K562 (cell line): ENCODE data around the gene CCDC185. TPM values are rescaled to one million over a fixed set of nuclear protein-coding genes. Genes with fewer than 3 reads are reported as not detected.

Source experiments
- ATAC-seq: fragments of 200-7000 bp; cut with Tn5 transposase; 3 replicates; pipeline ENCODE4 v1.9.1; 2020; ENCODE audit warnings: moderate library complexity
- BruUV-seq: library from RNA; stranded (reverse); fragments of 400-500 nt; replicated peaks from 2 replicates; lab custom pipeline; 2021; lab: Mats Ljungman, UMichigan
- CTCF ChIA-PET: fragments of 300-600 bp; formaldehyde crosslinking; extraction: SDS; loops from one replicate; lab custom pipeline; 2021; ENCODE audit warnings: low intra/inter-chr PET ratio; lab: Yijun Ruan, JAX
- POLR2A ChIA-PET: fragments of 300-600, 350-650 bp; sonication (Branson Sonifier 250); formaldehyde crosslinking; extraction: SDS; loops from one replicate; lab custom pipeline; 2021; ENCODE audit warnings: antibody characterized with exemption, inconsistent platforms; lab: Yijun Ruan, JAX
- DNase-seq, 4 experiments: peaks; one replicate each; pipeline versions ENCODE4 v3.0.0 to v3.0.0-alpha.2; 2011 to 2018; ENCODE audit warnings: low spot score in 3 of 4, mixed read lengths in 3 of 4; ENCODE audit errors: extremely low read depth in 1 of 4
- FAIRE-seq: peaks from 2 replicates; lab custom pipeline; 2011; peaks lifted over from hg19 to GRCh38; lab: Jason Lieb, UNC
- H2AFZ ChIP-seq: 2 replicates; pipeline ENCODE4 v1.6.0; 2011; ENCODE audit warnings: low read depth, low read length, control low read depth, inconsistent platforms
- H3K27ac ChIP-seq: fragments of 200-600 bp; 3 replicates; pipeline ENCODE4 v1.8.0; 2011; ENCODE audit warnings: low read depth, mild to moderate bottlenecking, control low read depth, inconsistent platforms, low read length, moderate library complexity, mixed read lengths; ENCODE audit errors: extremely low read depth
- H3K27me3 ChIP-seq, 2 experiments: fragments of 300-600 bp in 1 of 2; 2 replicates in 1 of 2; 3 replicates in 1 of 2; pipeline versions ENCODE4 v1.6.0 to v1.8.0; 2011; ENCODE audit warnings: inconsistent platforms in 2 of 2, low read length in 2 of 2, mild to moderate bottlenecking in 1 of 2, mixed read lengths in 1 of 2, moderate library complexity in 1 of 2; ENCODE audit not compliant: control insufficient read depth in 2 of 2, insufficient read depth in 2 of 2
- H3K36me3 ChIP-seq: fragments of 300-600 bp; 3 replicates; pipeline ENCODE4 v1.8.0; 2011; ENCODE audit warnings: mild to moderate bottlenecking, low read length, inconsistent platforms; ENCODE audit not compliant: control insufficient read depth, insufficient read depth
- H3K4me1 ChIP-seq, 2 experiments: fragments of 200-600 bp in 1 of 2; replicated peaks in 1 of 2; 2 replicates in 1 of 2; 3 replicates in 1 of 2; pipeline versions ENCODE4 v1.5.1 to v1.8.0; 2011; ENCODE audit warnings: inconsistent platforms in 2 of 2, low read length in 2 of 2, mild to moderate bottlenecking in 1 of 2, mixed read lengths in 1 of 2, moderate library complexity in 1 of 2; ENCODE audit not compliant: control insufficient read depth in 2 of 2, insufficient read depth in 2 of 2
- H3K4me2 ChIP-seq: 2 replicates; pipeline ENCODE4 v1.6.1; 2011; ENCODE audit warnings: low read length, control low read depth, inconsistent platforms, mixed read lengths; ENCODE audit not compliant: insufficient read depth
- H3K4me3 ChIP-seq: fragments of 200-600 bp; sonication (generic), shearing (Covaris generic); 2 replicates; pipeline ENCODE4 v1.5.1; 2016; ENCODE audit warnings: control low read depth, inconsistent platforms
- H3K79me2 ChIP-seq: fragments of 200-600 bp; 3 replicates; pipeline ENCODE4 v1.8.0; 2011; ENCODE audit warnings: low read length, inconsistent platforms; ENCODE audit not compliant: control insufficient read depth, insufficient read depth
- H3K9ac ChIP-seq, 2 experiments: 2 replicates each; pipeline versions ENCODE4 v1.6.0 to v1.6.1; 2011; ENCODE audit warnings: low read depth in 2 of 2, low read length in 2 of 2, control low read depth in 1 of 2, inconsistent platforms in 1 of 2, mild to moderate bottlenecking in 1 of 2, mixed read lengths in 1 of 2; ENCODE audit not compliant: insufficient read depth in 1 of 2
- H3K9me1 ChIP-seq: one replicate; pipeline ENCODE4 v1.6.0; 2011; ENCODE audit warnings: inconsistent platforms, mild to moderate bottlenecking, low read length, moderate library complexity; ENCODE audit not compliant: control insufficient read depth, insufficient read depth
- H3K9me3 ChIP-seq: replicated peaks from 2 replicates; pipeline ENCODE4 v1.5.1; 2011; ENCODE audit warnings: low read depth, low read length, inconsistent platforms; ENCODE audit not compliant: control insufficient read depth, insufficient read depth
- H4K20me1 ChIP-seq: replicated peaks from 2 replicates; pipeline ENCODE4 v1.6.1; 2011; ENCODE audit warnings: low read length, inconsistent platforms, mixed read lengths; ENCODE audit not compliant: control insufficient read depth, insufficient read depth
- CTCF ChIP-seq, 3 experiments: IDR thresholded peaks in 2 of 3; conservative IDR thresholded peaks in 1 of 3; 2 replicates each; pipeline ENCODE4 v1.5.1; 2011 to 2012; ENCODE audit warnings: low read length in 3 of 3, mild to moderate bottlenecking in 3 of 3, control low read depth in 2 of 3, improper control_type of control experiment in 1 of 3, inconsistent platforms in 1 of 3, low read depth in 1 of 3, mixed read lengths in 1 of 3, moderate library complexity in 1 of 3; ENCODE audit not compliant: insufficient read depth in 2 of 3
- REST ChIP-seq, 2 experiments: fragments of 450-650 bp; formaldehyde crosslinking in 1 of 2; IDR thresholded peaks; 2 replicates each; pipeline versions ENCODE4 v1.4.0 to v1.6.1; 2014 to 2020; ENCODE audit warnings: mild to moderate bottlenecking in 2 of 2, borderline replicate concordance in 1 of 2, low read depth in 1 of 2
- UBTF ChIP-seq, 2 experiments: IDR thresholded peaks; 2 replicates each; pipeline ENCODE4 v1.6.1; 2012; ENCODE audit warnings: improper control_type of control experiment in 2 of 2, low read depth in 2 of 2, low read length in 2 of 2, borderline replicate concordance in 1 of 2
- WGBS: fragments of 100-300 bp; shearing (Covaris generic); methylation state at CpG from one replicate; pipeline ENCODE4 v1.1.6; 2016; ENCODE audit warnings: low coverage, mixed read lengths; ENCODE audit not compliant: insufficient coverage; ENCODE audit errors: missing lambda C conversion rate; 5-methylcytosine and 5-hydroxymethylcytosine counted together
- in situ Hi-C: fragments of 300-500 bp; cut with MboI; formaldehyde crosslinking; loops from 4 replicates; pipeline ENCODE4 v1.15.0; 2018; ENCODE audit warnings: inconsistent platforms, mixed read lengths
- intact Hi-C: fragments of 100-400 bp; cut with micrococcal nuclease; formaldehyde crosslinking; loops from 2 replicates; pipeline ENCODE4 v1.14.2; 2022
- polyA plus RNA-seq, 8 experiments: library from polyadenylated mRNA; depleted of rRNA in 4 of 8; stranded (reverse) in 5 of 8; unstranded in 3 of 8; fragments of >200 nt; fragmentation: Nextera tagmentation in 2 of 8; fragmentation: Illumina TruSeq in 1 of 8; extraction: Ambion mirVana in 2 of 8; extraction: Trizol in 1 of 8; gene quantifications; 2 replicates each; pipeline versions ENCODE4 v1.2.1 to v1.2.3, GENCODE V29; 2011 to 2014; ENCODE audit warnings: inconsistent platforms in 1 of 8, missing spikeins in 1 of 8
- total RNA-seq, 7 experiments: library from RNA; depleted of rRNA in 6 of 7; stranded (reverse); fragments of >200 nt in 6 of 7; fragmentation: Illumina TruSeq in 2 of 7; extraction: Trizol in 2 of 7; gene quantifications; 2 replicates each; pipeline versions ENCODE4 v1.2.1 to v1.2.3, GENCODE V29; 2011 to 2021; ENCODE audit warnings: low replicate concordance in 1 of 7

Gene CCDC185
- total and polyA plus RNA-seq, 9 of the 15 experiments (the other 6 are each of a cell fraction or from before 2014, with no cell fraction given), result not detected

- ATAC-seq (no peak), DNase-seq (no peak), FAIRE-seq (no peak)
- H3K9me3 ChIP-seq, result no peaks in the 10 kb centered on the region
- peaks cover 15 to 20% of the 10 kb centered on the region in 2 experiments; a peak in 3 of 5 replicates for H3K27me3 ChIP-seq
- H3K27ac ChIP-seq, result no peak overlapping the region
- POLR2A ChIA-PET, result interaction anchor here (0.8 to 1.2 kb wide), 3 partner anchors 9 to 19 kb away, joined by 3 read pairs; no protein-coding TSS in a partner anchor
- H3K4me2 ChIP-seq, result no peak overlapping the region
- peaks cover 0 to 9% of the 10 kb centered on the region in 2 experiments; a peak in 3 of 5 replicates for H3K4me1 ChIP-seq
- H3K4me3 ChIP-seq, result no peak overlapping the region
- 17% methylated on average over 3 of the region's 3 CpGs for WGBS
- H3K9ac ChIP-seq, result no peak overlapping the region
- no peaks in the 10 kb centered on the region for H4K20me1 ChIP-seq
- H2AFZ ChIP-seq, result no peak overlapping the region
- no peaks in the 10 kb centered on the region for H3K9me1 ChIP-seq
- in situ Hi-C loops, result no loop called here
- CTCF ChIA-PET, result no interaction called here
- no peaks in the 10 kb centered on the region for H3K79me2 ChIP-seq
- intact Hi-C loops, result no loop called here
- TF ChIP-seq CTCF (IDR thresholded peaks at IDR 0.05 in 2 of 3, conservative IDR thresholded peaks at IDR 0.05 in 1 of 3; ENCODE audit: insufficient read depth in 2 of 3, low read depth in 1 of 3, low read length in 3 of 3) (peak in 1 of 3 experiments; percentile 18; a peak in 1 of 6 replicates), REST (IDR thresholded peaks at IDR 0.05; ENCODE audit: borderline replicate concordance) (0 out of 2 replicates have a peak, but pooled peaks have one; percentile 5), REST (CRISPR knock-in tag; IDR thresholded peaks at IDR 0.05; ENCODE audit: low read depth) (no peak), UBTF (IDR thresholded peaks at IDR 0.05; ENCODE audit: borderline replicate concordance in 1 of 2, low read depth in 2 of 2, low read length in 2 of 2) (no peak)
- no TSS peak for BruUV-seq
- no peaks in the 10 kb centered on the region for H3K36me3 ChIP-seq
These were observed 34.4 kb upstream of the CCDC185 start for GRCh38 chr1:223358826-223359225.
